Renal cortex interstitium (tissue), 11 donors: ENCODE data around the gene PSMD2. TPM values are rescaled to one million over a fixed set of nuclear protein-coding genes. Genes with fewer than 3 reads are reported as not detected.

Source experiments
- DNase-seq, 11 donors: peaks; one replicate each; pipeline ENCODE4 v3.0.0-alpha.2; 2013; ENCODE audit warnings: low read depth in 9 of 11, low spot score in 4 of 11; ENCODE audit errors: extremely low read depth in 1 of 11
- polyA plus RNA-seq, 3 donors: library from polyadenylated mRNA; unstranded; fragments of 120-200 nt; gene quantifications; one replicate each; pipeline ENCODE4 v1.2.1, GENCODE V29; 2013; ENCODE audit not compliant: insufficient read length in 3 of 3

Gene PSMD2
- polyA plus RNA-seq, 3 donors = 210 to 252 (median 223) TPM

DNA sequence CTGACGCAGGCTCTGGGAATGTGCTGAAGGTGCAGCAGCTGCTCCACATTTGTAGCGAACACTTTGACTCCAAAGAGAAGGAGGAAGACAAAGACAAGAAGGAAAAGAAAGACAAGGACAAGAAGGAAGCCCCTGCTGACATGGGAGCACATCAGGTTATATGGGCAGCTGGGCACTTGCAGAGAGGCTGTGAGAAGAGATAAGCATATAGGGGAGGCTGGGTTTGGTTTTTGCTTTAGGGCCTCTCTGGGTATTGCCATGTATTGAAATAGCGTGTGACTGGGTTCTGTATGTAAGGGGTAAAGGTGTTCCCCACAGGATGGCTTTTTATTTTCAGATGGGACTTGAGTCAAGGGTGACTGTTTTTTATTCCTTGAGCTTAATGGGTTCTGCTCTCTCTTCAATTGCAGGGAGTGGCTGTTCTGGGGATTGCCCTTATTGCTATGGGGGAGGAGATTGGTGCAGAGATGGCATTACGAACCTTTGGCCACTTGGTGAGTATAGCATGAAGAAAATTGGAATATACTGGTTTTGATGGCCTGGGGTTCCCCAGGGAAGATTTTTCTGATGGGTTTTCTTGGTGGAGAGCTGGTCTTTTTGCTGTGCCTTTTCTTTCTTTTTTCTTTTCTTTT lies 7.4 kb downstream of the PSMD2 start:
- DNase-seq = no peak

DNA sequence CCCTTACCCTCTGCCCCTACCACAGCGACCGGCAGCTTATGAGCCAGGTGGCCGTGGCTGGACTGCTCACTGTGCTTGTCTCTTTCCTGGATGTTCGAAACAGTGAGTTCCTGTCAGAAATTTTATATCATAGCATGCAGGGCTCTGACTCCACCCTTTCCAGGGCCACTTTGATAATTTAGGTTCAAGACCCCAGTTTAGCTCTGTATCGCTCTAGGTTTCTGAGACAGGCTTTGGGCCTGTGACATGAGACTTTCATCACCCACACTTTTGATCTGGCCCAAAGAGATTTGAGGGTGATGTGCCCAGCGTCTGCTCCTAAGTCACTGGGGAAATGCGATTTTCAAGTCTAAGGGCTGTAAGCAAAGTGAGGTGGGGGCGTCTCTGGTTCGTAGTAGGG lies 8.9 kb downstream of the PSMD2 start:
- no peak for DNase-seq

DNA sequence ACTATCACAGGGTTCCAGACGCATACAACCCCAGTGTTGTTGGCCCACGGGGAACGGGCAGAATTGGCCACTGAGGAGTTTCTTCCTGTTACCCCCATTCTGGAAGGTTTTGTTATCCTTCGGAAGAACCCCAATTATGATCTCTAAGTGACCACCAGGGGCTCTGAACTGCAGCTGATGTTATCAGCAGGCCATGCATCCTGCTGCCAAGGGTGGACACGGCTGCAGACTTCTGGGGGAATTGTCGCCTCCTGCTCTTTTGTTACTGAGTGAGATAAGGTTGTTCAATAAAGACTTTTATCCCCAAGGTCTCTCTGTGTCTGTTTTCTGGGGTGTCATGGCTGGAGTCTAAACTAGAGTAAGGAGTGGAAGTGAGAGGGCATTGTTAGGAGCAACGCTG lies 9.7 kb downstream of the PSMD2 start:
- no peak for DNase-seq

DNA sequence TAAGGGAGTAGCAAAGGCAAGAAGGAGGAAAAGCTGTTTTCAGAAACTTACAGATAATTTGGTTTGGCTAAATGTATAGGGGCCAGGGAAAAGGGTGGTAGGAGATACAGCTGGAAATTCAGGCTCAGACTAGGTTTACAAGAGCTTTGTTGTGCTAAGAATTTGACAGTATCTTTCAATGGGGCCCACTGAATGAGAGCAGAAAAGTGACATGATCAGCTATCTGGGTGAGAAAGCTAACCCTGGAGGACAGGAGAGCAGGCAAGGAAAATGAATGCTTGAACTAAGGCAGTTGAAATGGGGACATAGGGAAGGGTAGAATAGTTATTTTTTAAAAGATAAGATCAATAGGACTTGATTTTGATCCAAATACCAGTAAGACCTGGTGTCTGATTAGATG lies 12.6 kb downstream of the PSMD2 start:
- DNase-seq = no peak

DNA sequence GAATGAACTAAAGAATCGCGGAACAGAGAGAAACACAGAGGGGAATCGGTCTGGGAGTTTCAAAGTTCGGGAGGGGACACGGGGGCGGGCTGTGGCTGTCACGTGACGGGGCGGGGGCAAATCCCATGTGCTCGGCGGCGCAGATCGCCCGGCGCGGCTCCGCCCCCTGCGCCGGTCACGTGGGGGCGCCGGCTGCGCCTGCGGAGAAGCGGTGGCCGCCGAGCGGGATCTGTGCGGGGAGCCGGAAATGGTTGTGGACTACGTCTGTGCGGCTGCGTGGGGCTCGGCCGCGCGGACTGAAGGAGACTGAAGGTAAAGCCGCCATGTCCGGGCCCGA lies 15.3 kb downstream of the PSMD2 start, which contains the start of gene EIF4G1:
Gene EIF4G1 (plus strand): TSS at position 244 of the 337 bp plus-strand sequence. CDS start 1,191 bp downstream, outside the sequence.
- peak; percentile 79 to 94 (median 86) for DNase-seq

DNA sequence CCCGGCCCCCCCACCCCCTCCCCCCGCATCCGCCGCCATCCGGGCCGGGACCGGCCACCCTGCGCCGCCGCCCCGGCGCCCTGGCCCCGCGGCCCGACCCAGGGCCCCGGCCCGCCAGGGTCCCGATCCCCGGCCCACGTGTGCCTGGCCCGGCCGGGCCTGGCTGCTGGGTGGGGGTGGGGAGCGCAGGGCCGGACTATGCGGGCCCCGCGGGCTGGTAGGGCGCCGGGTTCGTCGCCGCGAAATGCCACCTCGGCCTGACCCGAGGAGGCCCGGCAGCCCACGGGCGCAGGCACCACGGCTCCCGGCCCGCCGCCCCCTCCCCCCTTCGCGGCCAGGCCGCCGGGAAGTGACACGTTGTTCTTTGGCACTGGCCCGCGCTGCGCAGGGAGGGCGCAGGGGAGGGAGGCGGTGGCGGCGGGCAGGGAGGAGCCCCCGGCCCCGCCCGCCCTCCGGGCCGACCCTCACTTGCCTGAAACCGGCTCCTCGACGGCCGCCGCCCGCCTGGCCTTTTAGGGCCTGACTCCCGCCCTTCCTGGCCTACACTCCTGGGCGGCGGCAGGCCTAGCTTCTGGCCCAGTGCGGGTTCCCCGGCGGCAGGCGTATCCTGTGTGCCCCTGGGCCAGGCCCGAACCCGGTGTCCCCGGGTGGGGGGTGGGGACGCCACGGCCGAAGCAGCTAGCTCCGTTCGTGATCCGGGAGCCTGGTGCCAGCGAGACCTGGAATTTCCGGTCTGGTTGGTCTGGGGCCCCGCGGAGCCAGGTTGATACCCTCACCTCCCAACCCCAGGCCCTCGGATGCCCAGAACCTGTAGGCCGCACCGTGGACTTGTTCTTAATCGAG lies 15.9 kb downstream of the PSMD2 start:
- peak in 5 of 11 donors; percentile 21 to 55 (median 40) for DNase-seq

DNA sequence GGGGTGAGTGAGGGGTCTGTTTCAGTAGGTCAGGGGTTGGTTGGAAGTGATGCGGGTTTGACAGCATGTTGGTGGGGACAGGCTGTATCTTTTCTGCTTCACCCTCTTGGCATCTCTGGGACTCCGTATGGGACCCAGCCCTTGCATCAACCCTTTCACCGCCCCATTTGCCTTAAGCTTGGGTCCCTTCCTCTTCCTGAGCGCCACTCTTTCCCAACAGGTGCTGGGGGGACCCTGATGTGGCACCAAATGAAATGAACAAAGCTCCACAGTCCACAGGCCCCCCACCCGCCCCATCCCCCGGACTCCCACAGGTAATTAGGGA lies 16.5 kb downstream of the PSMD2 start:
- DNase-seq = no peak

DNA sequence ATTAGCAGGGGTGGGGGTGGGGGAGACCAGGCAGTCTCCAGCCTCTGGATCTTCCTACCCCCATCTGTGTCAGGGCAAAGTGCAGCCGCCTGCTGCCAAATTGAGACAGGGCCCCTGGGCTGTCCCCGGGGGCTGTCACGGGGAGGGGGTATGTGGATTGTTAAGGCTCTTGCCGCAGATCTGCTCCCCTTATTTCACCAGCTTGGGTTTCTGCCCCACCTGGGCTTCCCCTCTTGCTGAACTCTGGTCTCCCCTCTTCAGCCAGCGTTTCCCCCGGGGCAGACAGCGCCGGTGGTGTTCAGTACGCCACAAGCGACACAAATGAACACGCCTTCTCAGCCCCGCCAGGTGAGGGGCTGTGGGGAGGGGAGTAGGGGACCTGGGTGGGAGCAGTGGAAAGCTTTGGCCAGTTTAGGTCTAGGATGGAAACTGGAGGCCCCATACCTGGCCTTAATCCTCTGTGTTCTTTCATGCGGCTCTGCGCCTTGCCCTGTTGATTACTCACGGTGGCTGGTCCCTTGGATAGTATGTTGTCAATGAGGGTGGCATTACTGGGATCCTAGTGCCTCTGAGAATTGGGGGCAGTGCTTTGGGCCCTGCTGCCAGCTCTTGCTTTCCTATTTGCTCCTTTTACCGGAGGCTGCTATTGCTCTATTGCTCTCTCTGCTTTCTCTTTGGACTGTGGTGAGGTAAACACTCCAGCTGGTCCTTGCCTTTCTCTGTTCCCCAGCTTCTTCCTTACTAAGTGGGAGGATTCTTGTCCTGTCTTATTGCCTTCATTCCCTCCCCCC lies 17.0 kb downstream of the PSMD2 start:
- no peak for DNase-seq

DNA sequence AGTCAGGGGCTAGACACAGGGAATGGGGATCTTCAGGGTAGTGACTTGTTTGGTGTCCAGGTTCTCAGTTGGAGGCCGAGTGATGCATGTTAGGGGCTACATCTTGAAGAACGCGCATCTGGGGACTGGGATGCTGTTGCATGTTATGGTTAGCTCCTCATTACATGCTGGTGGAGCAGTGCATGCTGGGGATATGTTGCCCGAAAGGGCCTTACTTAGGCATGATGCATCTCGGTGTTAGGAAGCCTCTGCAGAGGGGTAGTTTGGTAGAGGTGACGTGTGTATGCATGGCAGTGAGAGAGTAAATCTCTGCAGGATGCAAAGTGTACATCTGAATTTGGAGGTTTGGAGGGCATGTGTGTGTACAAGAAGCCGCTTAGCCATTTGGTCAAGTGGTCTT lies 17.8 kb downstream of the PSMD2 start:
- no peak for DNase-seq

DNA sequence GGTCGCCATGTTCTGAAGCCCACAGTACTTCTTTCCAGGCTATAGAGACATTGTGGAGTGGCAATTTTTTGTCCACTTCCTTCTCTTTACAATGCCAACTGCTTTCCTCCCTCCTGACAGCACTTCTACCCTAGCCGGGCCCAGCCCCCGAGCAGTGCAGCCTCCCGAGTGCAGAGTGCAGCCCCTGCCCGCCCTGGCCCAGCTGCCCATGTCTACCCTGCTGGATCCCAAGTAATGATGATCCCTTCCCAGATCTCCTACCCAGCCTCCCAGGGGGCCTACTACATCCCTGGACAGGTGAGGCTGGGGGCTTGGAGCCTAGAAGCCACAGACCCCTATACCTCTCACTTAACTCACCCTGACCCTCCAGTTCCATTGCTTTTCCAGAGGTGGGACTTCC lies 18.2 kb downstream of the PSMD2 start:
- DNase-seq = no peak

DNA sequence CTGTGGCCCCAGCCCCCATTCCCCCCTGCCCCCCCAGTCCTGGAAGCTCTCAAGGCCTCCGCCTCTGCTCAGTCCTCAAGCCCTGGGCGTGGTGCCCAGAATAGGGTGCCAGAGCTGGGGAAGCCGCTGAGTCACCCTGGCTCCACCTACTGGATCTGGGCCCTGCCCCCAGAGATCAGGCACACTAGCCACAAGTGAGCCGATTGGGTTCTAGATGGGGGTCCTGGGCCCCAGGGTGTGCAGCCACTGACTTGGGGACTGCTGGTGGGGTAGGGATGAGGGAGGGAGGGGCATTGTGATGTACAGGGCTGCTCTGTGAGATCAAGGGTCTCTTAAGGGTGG lies 21.0 kb downstream of the PSMD2 start:
- DNase-seq = no peak

DNA sequence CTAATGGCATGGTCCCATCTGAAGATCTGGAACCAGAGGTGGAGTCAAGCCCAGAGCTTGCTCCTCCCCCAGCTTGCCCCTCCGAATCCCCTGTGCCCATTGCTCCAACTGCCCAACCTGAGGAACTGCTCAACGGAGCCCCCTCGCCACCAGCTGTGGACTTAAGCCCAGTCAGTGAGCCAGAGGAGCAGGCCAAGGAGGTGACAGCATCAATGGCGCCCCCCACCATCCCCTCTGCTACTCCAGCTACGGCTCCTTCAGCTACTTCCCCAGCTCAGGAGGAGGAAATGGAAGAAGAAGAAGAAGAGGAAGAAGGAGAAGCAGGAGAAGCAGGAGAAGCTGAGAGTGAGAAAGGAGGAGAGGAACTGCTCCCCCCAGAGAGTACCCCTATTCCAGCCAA lies 22.6 kb downstream of the PSMD2 start:
- no peak for DNase-seq

DNA sequence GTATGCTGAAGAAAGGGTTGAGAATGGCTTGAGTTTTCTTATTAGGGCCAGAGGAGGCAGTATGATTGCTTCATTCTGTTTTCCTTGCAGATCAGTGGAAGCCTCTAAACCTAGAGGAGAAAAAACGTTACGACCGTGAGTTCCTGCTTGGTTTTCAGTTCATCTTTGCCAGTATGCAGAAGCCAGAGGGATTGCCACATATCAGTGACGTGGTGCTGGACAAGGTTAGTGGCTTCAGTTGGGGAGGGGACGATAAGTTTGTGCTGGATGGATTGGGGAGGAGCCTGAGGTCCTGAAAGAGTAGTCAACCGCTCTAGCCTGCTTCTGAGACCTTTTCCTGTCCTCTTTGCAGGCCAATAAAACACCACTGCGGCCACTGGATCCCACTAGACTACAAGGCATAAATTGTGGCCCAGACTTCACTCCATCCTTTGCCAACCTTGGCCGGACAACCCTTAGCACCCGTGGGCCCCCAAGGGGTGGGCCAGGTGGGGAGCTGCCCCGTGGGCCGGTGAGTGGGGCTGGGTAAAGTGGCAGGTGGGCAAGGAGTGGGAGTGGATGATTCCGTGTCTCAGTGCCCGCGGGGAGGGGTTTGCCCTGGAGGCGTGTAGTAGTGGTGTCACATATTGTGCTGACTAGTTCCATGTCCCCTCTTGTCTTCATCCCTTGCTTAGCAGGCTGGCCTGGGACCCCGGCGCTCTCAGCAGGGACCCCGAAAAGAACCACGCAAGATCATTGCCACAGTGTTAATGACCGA lies 23.9 kb downstream of the PSMD2 start:
- no peak for DNase-seq

DNA sequence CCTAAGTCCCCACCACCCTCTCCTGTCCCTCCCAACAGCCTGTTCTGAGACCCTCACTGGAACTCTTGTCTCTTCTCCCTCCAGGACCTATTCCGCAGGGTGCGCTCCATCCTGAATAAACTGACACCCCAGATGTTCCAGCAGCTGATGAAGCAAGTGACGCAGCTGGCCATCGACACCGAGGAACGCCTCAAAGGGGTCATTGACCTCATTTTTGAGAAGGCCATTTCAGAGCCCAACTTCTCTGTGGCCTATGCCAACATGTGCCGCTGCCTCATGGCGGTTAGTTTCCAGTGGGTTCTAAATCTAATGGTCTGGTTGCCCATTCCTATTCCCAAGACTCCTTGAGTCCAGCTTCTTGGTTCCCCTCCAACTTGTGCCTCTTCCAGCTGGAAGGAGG lies 24.7 kb downstream of the PSMD2 start:
- DNase-seq = no peak

DNA sequence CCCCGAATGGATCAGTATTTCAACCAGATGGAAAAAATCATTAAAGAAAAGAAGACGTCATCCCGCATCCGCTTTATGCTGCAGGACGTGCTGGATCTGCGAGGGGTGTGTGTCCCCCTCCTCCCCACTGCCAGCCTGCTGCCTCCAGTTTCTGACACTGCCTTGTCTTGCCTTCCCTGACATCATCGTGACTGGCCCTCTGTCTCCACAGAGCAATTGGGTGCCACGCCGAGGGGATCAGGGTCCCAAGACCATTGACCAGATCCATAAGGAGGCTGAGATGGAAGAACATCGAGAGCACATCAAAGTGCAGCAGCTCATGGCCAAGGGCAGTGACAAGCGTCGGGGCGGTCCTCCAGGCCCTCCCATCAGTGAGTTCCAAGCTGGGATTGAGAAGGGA lies 26.2 kb downstream of the PSMD2 start:
- DNase-seq = no peak

DNA sequence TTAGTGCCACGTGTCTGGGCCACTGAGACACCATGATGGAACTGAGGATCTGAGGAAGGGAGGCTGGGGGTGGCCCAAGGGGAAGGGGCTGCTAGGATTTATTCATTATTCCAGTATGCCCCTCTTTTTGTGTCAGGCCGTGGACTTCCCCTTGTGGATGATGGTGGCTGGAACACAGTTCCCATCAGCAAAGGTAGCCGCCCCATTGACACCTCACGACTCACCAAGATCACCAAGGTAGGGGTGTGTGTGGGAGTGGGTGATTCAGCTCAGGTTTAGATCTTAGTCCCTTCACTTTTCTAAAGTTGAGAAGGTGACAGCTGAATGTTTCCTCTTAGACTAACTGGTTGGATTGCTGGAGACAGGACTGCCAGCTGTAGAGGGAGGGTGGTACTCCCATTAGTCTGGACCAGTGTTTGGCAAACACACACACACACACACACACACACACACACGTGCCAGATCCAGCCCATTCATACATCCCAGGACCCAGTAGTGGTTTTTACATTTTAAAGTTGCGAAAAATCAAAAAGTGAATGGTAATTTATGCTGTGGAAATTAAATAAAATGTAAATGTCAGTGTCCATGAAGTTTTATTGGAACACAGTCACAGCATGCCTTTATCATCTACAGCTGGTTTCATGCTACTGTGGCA lies 26.8 kb downstream of the PSMD2 start:
- no peak for DNase-seq

DNA sequence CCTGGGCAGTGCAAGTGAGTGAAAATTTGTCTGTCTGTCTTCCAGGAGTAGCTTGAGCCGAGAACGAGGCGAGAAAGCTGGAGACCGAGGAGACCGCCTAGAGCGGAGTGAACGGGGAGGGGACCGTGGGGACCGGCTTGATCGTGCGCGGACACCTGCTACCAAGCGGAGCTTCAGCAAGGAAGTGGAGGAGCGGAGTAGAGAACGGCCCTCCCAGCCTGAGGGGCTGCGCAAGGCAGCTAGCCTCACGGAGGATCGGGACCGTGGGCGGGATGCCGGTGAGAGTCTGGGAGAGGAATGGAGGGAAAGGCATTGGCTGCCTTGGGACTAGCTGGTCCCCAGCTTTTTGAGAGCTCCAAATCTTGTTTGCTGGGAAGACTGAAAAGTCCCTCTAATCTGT lies 28.1 kb downstream of the PSMD2 start:
- DNase-seq = no peak

DNA sequence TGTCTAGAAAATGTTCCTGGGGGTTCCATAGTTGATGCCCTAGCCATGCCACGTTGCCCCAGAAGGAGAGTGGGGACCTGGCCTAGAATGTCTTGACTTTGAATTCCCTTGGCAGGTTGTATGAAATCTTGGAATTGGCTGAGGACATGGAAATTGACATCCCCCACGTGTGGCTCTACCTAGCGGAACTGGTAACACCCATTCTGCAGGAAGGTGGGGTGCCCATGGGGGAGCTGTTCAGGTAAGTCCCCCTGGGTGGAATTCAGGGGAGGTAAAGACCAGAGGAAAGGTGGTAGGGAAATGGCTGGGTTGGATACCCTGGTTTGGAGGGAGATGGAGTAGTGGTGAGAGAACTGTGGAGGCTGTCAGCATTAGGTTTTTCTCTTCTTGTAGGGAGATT lies 29.5 kb downstream of the PSMD2 start:
- no peak for DNase-seq
